ENCODE measurements around the gene COMMD8.
"Not testable (repeated sequence)": the region's sequence is repeated elsewhere in the genome, so short reads cannot be mapped to it uniquely, and the experiment has no call there.

Gene COMMD8

DNA sequence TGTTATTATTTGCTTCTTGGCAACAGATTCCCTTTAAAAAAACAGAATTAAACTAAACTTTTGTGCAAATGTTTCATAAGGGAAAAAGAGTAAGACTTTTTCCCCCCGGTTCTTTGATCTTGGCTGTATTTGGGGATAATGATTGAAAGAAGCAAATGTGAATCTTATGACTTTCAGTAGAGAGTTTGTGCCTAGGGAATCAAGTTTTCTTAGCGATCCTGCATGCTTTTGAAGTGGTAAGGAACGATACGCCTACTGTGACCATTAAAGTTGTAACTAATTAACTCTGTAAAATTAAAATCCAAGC, 30.6 kb upstream of the COMMD8 start:
- no peak overlapping the region for H3K4me3 ChIP-seq (ENCODE audit: low read length)
- no peak for DNase-seq (ENCODE audit: low read depth)
- TF ChIP-seq, protein P1, sequence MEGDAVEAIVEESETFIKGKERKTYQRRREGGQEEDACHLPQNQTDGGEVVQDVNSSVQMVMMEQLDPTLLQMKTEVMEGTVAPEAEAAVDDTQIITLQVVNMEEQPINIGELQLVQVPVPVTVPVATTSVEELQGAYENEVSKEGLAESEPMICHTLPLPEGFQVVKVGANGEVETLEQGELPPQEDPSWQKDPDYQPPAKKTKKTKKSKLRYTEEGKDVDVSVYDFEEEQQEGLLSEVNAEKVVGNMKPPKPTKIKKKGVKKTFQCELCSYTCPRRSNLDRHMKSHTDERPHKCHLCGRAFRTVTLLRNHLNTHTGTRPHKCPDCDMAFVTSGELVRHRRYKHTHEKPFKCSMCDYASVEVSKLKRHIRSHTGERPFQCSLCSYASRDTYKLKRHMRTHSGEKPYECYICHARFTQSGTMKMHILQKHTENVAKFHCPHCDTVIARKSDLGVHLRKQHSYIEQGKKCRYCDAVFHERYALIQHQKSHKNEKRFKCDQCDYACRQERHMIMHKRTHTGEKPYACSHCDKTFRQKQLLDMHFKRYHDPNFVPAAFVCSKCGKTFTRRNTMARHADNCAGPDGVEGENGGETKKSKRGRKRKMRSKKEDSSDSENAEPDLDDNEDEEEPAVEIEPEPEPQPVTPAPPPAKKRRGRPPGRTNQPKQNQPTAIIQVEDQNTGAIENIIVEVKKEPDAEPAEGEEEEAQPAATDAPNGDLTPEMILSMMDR (conservative IDR thresholded peaks at IDR 0.05; ENCODE audit: low read length) = no peak

DNA sequence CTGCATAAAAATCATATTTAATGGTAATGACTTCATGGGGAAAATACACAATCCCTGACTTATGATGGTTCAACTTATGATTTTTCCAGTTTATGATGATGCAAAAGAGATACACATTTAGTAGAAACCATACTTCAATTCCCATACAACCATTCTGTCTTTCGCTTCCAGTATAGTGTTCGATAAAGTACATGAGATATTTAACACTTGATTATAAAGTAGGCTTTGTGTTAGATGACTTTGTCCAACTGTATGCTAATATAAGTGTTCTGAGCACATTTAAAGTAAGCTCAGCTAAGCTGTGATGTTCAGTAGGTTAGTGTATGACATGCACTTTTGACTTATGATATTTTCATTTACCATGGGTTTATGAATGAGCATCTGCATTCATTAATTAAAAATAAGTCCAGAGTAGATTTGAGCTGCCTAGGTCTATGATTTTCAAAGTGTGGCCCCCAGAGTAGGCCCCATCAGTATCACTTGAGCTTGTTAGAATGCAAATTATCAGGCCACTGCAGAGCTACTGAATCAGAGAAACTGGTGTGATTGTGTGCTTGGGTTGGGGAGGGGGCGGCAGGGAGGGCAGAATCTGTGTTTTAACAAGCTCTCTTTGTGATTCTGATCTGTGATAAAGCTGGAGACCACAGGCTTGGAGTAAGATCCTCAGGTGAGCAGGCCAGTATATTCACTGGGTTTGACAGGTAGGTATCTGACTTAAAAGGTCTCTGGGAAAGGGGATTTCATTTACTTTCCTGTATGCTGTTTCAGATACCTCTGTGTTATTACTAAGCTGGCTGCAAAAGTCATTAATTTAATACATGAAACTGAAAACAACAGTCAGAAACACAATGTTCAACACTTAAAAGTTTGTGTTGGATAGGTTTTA, 30.0 kb upstream of the COMMD8 start:
- TF ChIP-seq, protein P1 (conservative IDR thresholded peaks at IDR 0.05; ENCODE audit: low read length) = no peak
- DNase-seq (ENCODE audit: low read depth) = no peak
- no peak overlapping the region for H3K4me3 ChIP-seq (ENCODE audit: low read length)

- no peak for DNase-seq (ENCODE audit: low read depth)
- TF ChIP-seq, protein P1 (conservative IDR thresholded peaks at IDR 0.05; ENCODE audit: low read length) = peak; percentile 45
Observed at GRCh38 chr4:47490550-47490949, 27.0 kb upstream of the COMMD8 start.

DNA sequence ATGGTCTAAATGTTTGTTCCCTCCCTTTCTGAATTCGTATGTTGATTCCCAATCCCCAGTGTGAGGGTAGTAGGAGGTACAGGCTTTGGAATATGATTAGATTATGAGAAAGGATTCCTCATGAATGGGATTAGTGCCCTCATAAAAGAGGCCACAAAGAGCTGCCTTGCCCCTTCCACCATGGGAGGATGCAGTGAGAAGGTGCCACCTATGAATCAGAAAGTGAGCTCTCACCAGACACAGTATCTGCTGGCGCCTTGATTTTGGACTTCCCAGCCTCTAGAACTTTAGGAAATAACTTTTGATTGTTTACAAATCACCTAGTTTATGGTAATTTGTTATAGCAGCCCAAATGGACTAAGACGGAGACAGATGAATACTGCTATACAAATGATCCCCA, 25.2 kb upstream of the COMMD8 start:
- DNase-seq (ENCODE audit: low read depth) = no peak
- no peak overlapping the region for H3K4me3 ChIP-seq (ENCODE audit: low read length)
- TF ChIP-seq, protein P1 (conservative IDR thresholded peaks at IDR 0.05; ENCODE audit: low read length) = no peak

More at GRCh38 chr4:47490550-47490949, 27.0 kb upstream of the COMMD8 start:
- H3K4me3 ChIP-seq (ENCODE audit: low read length) = no peak overlapping the region

GRCh38 chr4:47486727-47487126, 23.2 kb upstream of the COMMD8 start:
- H3K4me3 ChIP-seq (ENCODE audit: low read length) = peak overlapping the region; percentile 85

GRCh38 chr4:47486231-47486673, 22.8 kb upstream of the COMMD8 start:
- TF ChIP-seq, protein P1 (conservative IDR thresholded peaks at IDR 0.05; ENCODE audit: low read length) = no peak
- H3K4me3 ChIP-seq (ENCODE audit: low read length) = peak overlapping the region; percentile 85
- no peak for DNase-seq (ENCODE audit: low read depth)

More at GRCh38 chr4:47486727-47487126, 23.2 kb upstream of the COMMD8 start:
- DNase-seq (ENCODE audit: low read depth) = not testable (repeated sequence)

DNA sequence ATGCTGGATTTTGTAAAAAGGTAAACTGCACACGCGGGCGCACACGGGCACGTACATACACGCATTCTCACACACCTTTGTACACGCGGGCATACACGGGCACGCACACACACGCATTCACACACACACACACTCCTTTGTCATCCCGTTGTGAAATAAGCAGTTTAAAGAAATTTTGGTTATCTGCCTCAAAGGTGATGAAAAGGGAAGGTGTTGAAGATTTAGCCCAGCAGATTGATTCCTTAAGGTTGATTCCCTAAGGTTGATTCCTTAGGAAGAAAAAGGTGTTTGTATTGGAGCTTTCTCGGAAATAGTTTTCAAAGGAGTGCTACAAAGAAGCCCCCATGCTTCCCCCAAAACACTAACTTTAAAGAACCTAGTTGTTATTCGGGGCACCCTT, 22.3 kb upstream of the COMMD8 start:
- H3K4me3 ChIP-seq (ENCODE audit: low read length) = peak overlapping the region; percentile 85

More for the DNA sequence above, 22.3 kb upstream of the COMMD8 start:
- DNase-seq (ENCODE audit: low read depth) = no peak
- TF ChIP-seq, protein P1 (conservative IDR thresholded peaks at IDR 0.05; ENCODE audit: low read length) = no peak

Data from AG10803 (cell line).